HCT116 (cell line): ENCODE results near the gene SNIP1.

Experiments
- ELF1 ChIP-seq: IDR thresholded peaks from 2 replicates; pipeline ENCODE4 v1.6.1; 2012; ENCODE audit warnings: low read depth, borderline replicate concordance
- EZH2 ChIP-seq: fragments of 200-600 bp; sonication (generic); IDR thresholded peaks from 2 replicates; pipeline ENCODE4 v1.6.1; 2017; ENCODE audit warnings: antibody characterized with exemption, mixed run types
- EZH2phosphoT487 ChIP-seq: fragments of 200-600 bp; IDR thresholded peaks from 2 replicates; pipeline ENCODE4 v1.6.1; 2018; ENCODE audit warnings: antibody characterized with exemption, borderline replicate concordance
- JUND ChIP-seq: IDR thresholded peaks from 2 replicates; pipeline ENCODE4 v1.6.1; 2012
- POLR2A ChIP-seq: IDR thresholded peaks from 2 replicates; pipeline ENCODE4 v1.7.0; 2011; ENCODE audit warnings: borderline replicate concordance; ENCODE audit not compliant: insufficient read depth, insufficient read length; ENCODE audit errors: extremely low read depth
- POLR2AphosphoS5 ChIP-seq: IDR thresholded peaks from 2 replicates; pipeline ENCODE4 v1.6.1; 2011; ENCODE audit warnings: mild to moderate bottlenecking, low read depth, low read length, moderate library complexity
- SIN3A ChIP-seq: IDR thresholded peaks from 2 replicates; pipeline ENCODE4 v1.6.1; 2012; ENCODE audit warnings: low read depth
- SP1 ChIP-seq: IDR thresholded peaks from 2 replicates; pipeline ENCODE4 v1.6.1; 2012; ENCODE audit warnings: low read depth
- TCF7L2 ChIP-seq: IDR thresholded peaks from 2 replicates; pipeline ENCODE4 v1.7.0; 2011; ENCODE audit warnings: borderline replicate concordance, inconsistent platforms; ENCODE audit not compliant: insufficient read depth, insufficient read length; ENCODE audit errors: extremely low read depth
- ZFX ChIP-seq: fragments of 450-650 bp; IDR thresholded peaks from 2 replicates; pipeline ENCODE4 v1.6.1; 2017
- TF ChIP-seq, protein P1 (sequence below), 3 experiments: fragments of 200-600 bp in 1 of 3; sonication (generic) in 1 of 3; IDR thresholded peaks in 2 of 3; conservative IDR thresholded peaks in 1 of 3; 2 replicates each; pipeline ENCODE4 v1.5.1; 2012 to 2017; ENCODE audit warnings: low read depth in 2 of 3, low read length in 2 of 3, antibody characterized with exemption in 1 of 3, borderline replicate concordance in 1 of 3, control low read depth in 1 of 3, mild to moderate bottlenecking in 1 of 3, mixed read lengths in 1 of 3, mixed run types in 1 of 3, moderate library complexity in 1 of 3; ENCODE audit not compliant: insufficient read depth in 1 of 3
- TF ChIP-seq, protein P2 (sequence below): IDR thresholded peaks from 2 replicates; pipeline ENCODE4 v1.6.1; 2011; ENCODE audit warnings: mild to moderate bottlenecking, low read length, moderate library complexity; ENCODE audit not compliant: insufficient replicate concordance; ENCODE audit errors: extremely low read depth
- TF ChIP-seq, protein P3 (sequence below): IDR thresholded peaks from 2 replicates; pipeline ENCODE4 v1.6.1; 2012

DNA sequence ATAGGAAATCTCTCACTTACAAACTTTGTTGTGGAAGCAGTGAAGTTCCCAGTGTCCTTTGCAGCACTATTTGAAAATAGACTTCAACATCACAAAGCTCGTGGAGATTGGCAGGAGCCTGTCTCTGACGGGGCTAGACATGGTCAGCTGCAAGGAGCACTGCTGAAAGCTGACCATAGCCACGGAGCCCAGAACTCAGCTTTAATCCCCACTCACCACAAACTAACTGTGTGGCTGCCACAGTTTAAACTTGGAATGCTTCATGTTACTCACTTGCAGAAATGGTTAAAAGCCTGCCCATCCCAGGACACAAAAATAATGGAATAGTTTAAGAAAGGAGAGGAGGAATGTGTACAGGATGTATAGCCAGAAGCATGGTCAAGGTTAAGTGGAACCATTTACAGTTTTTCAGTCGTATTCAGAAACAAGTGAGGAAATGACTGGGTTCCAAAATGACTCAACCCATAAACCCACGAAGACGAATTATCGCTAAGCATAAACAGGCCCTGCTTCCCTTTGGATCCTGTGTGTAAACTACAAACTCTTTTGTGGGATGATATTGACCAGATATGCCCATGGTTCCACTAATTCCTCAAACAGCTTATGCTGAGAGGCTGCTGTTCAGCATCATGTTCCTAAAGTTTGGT lies 20.9 kb upstream of the SNIP1 start:
- TF ChIP-seq TCF7L2 = no peak
- TF ChIP-seq ELF1 = no peak
- TF ChIP-seq, protein P1, sequence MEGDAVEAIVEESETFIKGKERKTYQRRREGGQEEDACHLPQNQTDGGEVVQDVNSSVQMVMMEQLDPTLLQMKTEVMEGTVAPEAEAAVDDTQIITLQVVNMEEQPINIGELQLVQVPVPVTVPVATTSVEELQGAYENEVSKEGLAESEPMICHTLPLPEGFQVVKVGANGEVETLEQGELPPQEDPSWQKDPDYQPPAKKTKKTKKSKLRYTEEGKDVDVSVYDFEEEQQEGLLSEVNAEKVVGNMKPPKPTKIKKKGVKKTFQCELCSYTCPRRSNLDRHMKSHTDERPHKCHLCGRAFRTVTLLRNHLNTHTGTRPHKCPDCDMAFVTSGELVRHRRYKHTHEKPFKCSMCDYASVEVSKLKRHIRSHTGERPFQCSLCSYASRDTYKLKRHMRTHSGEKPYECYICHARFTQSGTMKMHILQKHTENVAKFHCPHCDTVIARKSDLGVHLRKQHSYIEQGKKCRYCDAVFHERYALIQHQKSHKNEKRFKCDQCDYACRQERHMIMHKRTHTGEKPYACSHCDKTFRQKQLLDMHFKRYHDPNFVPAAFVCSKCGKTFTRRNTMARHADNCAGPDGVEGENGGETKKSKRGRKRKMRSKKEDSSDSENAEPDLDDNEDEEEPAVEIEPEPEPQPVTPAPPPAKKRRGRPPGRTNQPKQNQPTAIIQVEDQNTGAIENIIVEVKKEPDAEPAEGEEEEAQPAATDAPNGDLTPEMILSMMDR (IDR thresholded peaks at IDR 0.05 in 2 of 3, conservative IDR thresholded peaks at IDR 0.05 in 1 of 3; ENCODE audit: borderline replicate concordance in 1 of 3, insufficient read depth in 1 of 3, low read depth in 2 of 3, low read length in 2 of 3) = no peak
- TF ChIP-seq EZH2 = no peak
- no peak for TF ChIP-seq POLR2A
- no peak for TF ChIP-seq EZH2phosphoT487
- TF ChIP-seq, protein P2, sequence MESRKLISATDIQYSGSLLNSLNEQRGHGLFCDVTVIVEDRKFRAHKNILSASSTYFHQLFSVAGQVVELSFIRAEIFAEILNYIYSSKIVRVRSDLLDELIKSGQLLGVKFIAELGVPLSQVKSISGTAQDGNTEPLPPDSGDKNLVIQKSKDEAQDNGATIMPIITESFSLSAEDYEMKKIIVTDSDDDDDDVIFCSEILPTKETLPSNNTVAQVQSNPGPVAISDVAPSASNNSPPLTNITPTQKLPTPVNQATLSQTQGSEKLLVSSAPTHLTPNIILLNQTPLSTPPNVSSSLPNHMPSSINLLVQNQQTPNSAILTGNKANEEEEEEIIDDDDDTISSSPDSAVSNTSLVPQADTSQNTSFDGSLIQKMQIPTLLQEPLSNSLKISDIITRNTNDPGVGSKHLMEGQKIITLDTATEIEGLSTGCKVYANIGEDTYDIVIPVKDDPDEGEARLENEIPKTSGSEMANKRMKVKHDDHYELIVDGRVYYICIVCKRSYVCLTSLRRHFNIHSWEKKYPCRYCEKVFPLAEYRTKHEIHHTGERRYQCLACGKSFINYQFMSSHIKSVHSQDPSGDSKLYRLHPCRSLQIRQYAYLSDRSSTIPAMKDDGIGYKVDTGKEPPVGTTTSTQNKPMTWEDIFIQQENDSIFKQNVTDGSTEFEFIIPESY = no peak
- TF ChIP-seq POLR2AphosphoS5 = no peak
- TF ChIP-seq, protein P3, sequence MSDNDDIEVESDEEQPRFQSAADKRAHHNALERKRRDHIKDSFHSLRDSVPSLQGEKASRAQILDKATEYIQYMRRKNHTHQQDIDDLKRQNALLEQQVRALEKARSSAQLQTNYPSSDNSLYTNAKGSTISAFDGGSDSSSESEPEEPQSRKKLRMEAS = no peak
- no peak for TF ChIP-seq SIN3A
- TF ChIP-seq SP1 = no peak
- no peak for TF ChIP-seq ZFX
- TF ChIP-seq JUND = no peak
